IMR-90 (cell line): ENCODE measurements around the gene BBS12. TPM values are rescaled to one million over a fixed set of nuclear protein-coding genes. Genes with fewer than 3 reads are reported as not detected.

Source experiments
- ATAC-seq: fragments of 200-7000 bp; cut with Tn5 transposase; 2 replicates; pipeline ENCODE4 v1.9.1; 2020; ENCODE audit warnings: low read depth, mild to moderate bottlenecking, moderate library complexity
- BruUV-seq: library from RNA; stranded (reverse); fragments of 400-500 nt; replicated peaks from 2 replicates; lab custom pipeline; 2021; lab: Mats Ljungman, UMichigan
- CTCF ChIA-PET: fragments of 300-600 bp; formaldehyde crosslinking; extraction: SDS; loops from one replicate; lab custom pipeline; 2021; ENCODE audit warnings: antibody characterized with exemption; lab: Yijun Ruan, JAX
- POLR2A ChIA-PET: fragments of 300-600 bp; sonication (Branson Sonifier 250); formaldehyde crosslinking; loops from one replicate; lab custom pipeline; 2022; ENCODE audit warnings: antibody characterized with exemption; ENCODE audit not compliant: unreplicated experiment; lab: Charles Lee
- DNase-seq: peaks from one replicate; pipeline ENCODE4 v3.0.0; 2013
- H2AFZ ChIP-seq: replicated peaks from 2 replicates; pipeline ENCODE3; 2013; ENCODE audit warnings: low read length, mild to moderate bottlenecking; ENCODE audit not compliant: poor library complexity
- H2AK5ac ChIP-seq: 2 replicates; pipeline ENCODE4 v1.6.1; 2013; ENCODE audit warnings: low read depth, low read length, inconsistent platforms
- H2AK9ac ChIP-seq: replicated peaks from 2 replicates; pipeline ENCODE3; 2013; ENCODE audit warnings: mild to moderate bottlenecking, low read depth, low read length, moderate library complexity; ENCODE audit not compliant: poor library complexity
- H2BK120ac ChIP-seq: 2 replicates; pipeline ENCODE4 v1.6.1; 2013; ENCODE audit warnings: low read depth, low read length, inconsistent platforms
- H2BK15ac ChIP-seq: 3 replicates; pipeline ENCODE4 v1.6.1; 2013; ENCODE audit warnings: low read depth, low read length, inconsistent platforms
- H2BK20ac ChIP-seq: 2 replicates; pipeline ENCODE4 v1.6.1; 2013; ENCODE audit warnings: low read depth, mild to moderate bottlenecking, inconsistent platforms, low read length, moderate library complexity
- H2BK5ac ChIP-seq: 2 replicates; pipeline ENCODE4 v1.6.1; 2013; ENCODE audit warnings: mild to moderate bottlenecking, low read depth, low read length, inconsistent platforms; ENCODE audit not compliant: poor library complexity, severe bottlenecking
- H3K14ac ChIP-seq: replicated peaks from 2 replicates; pipeline ENCODE4 v1.6.1; 2013; ENCODE audit warnings: low read depth, low read length, inconsistent platforms
- H3K18ac ChIP-seq: 2 replicates; pipeline ENCODE4 v1.6.1; 2013; ENCODE audit warnings: low read depth, low read length, control low read depth
- H3K23ac ChIP-seq: 2 replicates; pipeline ENCODE4 v1.6.1; 2013; ENCODE audit warnings: low read depth, low read length, inconsistent platforms
- H3K27ac ChIP-seq: 2 replicates; pipeline ENCODE4 v1.5.1; 2013; ENCODE audit warnings: mild to moderate bottlenecking, control low read depth, low read length; ENCODE audit not compliant: insufficient read depth
- H3K27me3 ChIP-seq: 2 replicates; pipeline ENCODE4 v1.6.1; 2013; ENCODE audit warnings: low read length; ENCODE audit not compliant: control insufficient read depth, insufficient read depth
- H3K36me3 ChIP-seq: 2 replicates; pipeline ENCODE4 v1.6.1; 2013; ENCODE audit warnings: low read length, mixed read lengths; ENCODE audit not compliant: control insufficient read depth, insufficient read depth
- H3K4ac ChIP-seq: 2 replicates; pipeline ENCODE4 v1.6.1; 2013; ENCODE audit warnings: low read depth, low read length, inconsistent platforms
- H3K4me1 ChIP-seq: 2 replicates; pipeline ENCODE4 v1.6.1; 2013; ENCODE audit warnings: low read length, mixed read lengths; ENCODE audit not compliant: control insufficient read depth, insufficient read depth
- H3K4me2 ChIP-seq: 2 replicates; pipeline ENCODE4 v1.6.1; 2013; ENCODE audit warnings: low read depth, mild to moderate bottlenecking, control low read depth, low read length, moderate library complexity
- H3K4me3 ChIP-seq: 2 replicates; pipeline ENCODE4 v1.5.1; 2013; ENCODE audit warnings: low read depth, mild to moderate bottlenecking, control low read depth, low read length, moderate library complexity; ENCODE audit not compliant: insufficient read depth
- H3K56ac ChIP-seq: 2 replicates; pipeline ENCODE4 v1.6.1; 2013; ENCODE audit warnings: low read length, inconsistent platforms; ENCODE audit not compliant: insufficient read depth; ENCODE audit errors: extremely low read depth
- H3K79me1 ChIP-seq, 2 experiments: 2 replicates each; pipeline ENCODE4 v1.6.1; 2013; ENCODE audit warnings: low read length in 2 of 2, inconsistent platforms in 1 of 2, low read depth in 1 of 2
- H3K9ac ChIP-seq: 2 replicates; pipeline ENCODE4 v1.6.1; 2013; ENCODE audit warnings: low read depth, low read length, control low read depth
- H3K9me1 ChIP-seq: 2 replicates; pipeline ENCODE4 v1.6.1; 2013; ENCODE audit warnings: low read length, inconsistent platforms; ENCODE audit not compliant: insufficient read depth
- H3K9me3 ChIP-seq: 2 replicates; pipeline ENCODE4 v1.6.1; 2013; ENCODE audit warnings: low read length; ENCODE audit not compliant: control insufficient read depth, insufficient read depth
- H4K20me1 ChIP-seq: 2 replicates; pipeline ENCODE4 v1.6.1; 2013; ENCODE audit warnings: low read length, inconsistent platforms; ENCODE audit not compliant: insufficient read depth
- H4K5ac ChIP-seq: 2 replicates; pipeline ENCODE4 v1.6.1; 2013; ENCODE audit warnings: mild to moderate bottlenecking, low read depth, low read length, control low read depth
- H4K8ac ChIP-seq, 2 experiments: 2 replicates each; pipeline ENCODE4 v1.6.1; 2013; ENCODE audit warnings: low read depth in 2 of 2, low read length in 2 of 2, control low read depth in 1 of 2, inconsistent platforms in 1 of 2
- H4K91ac ChIP-seq: 2 replicates; pipeline ENCODE4 v1.6.1; 2013; ENCODE audit warnings: low read depth, low read length, inconsistent platforms; ENCODE audit not compliant: insufficient read depth
- RAD21 ChIP-seq: IDR thresholded peaks from 2 replicates; pipeline ENCODE4 v1.6.1; 2012; ENCODE audit warnings: low read length, improper control_type of control experiment
- RCOR1 ChIP-seq: IDR thresholded peaks from 2 replicates; pipeline ENCODE4 v1.6.1; 2012; ENCODE audit warnings: mild to moderate bottlenecking, low read length, improper control_type of control experiment; ENCODE audit not compliant: insufficient replicate concordance
- WGBS, 2 experiments: methylation state at CpG; one replicate each; pipeline versions ENCODE4 v1.1.5 to v1.1.7; 2013; ENCODE audit warnings: missing lambda C conversion rate in 2 of 2; ENCODE audit not compliant: insufficient read length in 1 of 2; ENCODE audit errors: extremely low coverage in 2 of 2; 5-methylcytosine and 5-hydroxymethylcytosine counted together
- dilution Hi-C: fragments of 300-500 bp; cut with HindIII; formaldehyde crosslinking; loops from one replicate; pipeline ENCODE4 v1.14.3; 2018; ENCODE audit warnings: low sequenced_read_pairs; ENCODE audit not compliant: unreplicated experiment
- in situ Hi-C: fragments of 300-500 bp; cut with MboI; formaldehyde crosslinking; loops from 3 replicates; pipeline ENCODE4 v1.14.3; 2019; ENCODE audit warnings: low sequenced_read_pairs, inconsistent platforms, mixed read lengths
- intact Hi-C: fragments of 100-400 bp; cut with micrococcal nuclease; formaldehyde crosslinking; loops from 2 replicates; pipeline ENCODE4 v1.10.0; 2022
- polyA plus RNA-seq, 3 experiments: library from polyadenylated mRNA; depleted of rRNA; stranded (reverse); fragments of >200 nt; gene quantifications; 2 replicates each; pipeline ENCODE4 v1.2.3, GENCODE V29; 2012; ENCODE audit warnings: low replicate concordance in 1 of 3
- total RNA-seq: library from RNA; depleted of rRNA; stranded (reverse); fragments of >200 nt; gene quantifications from 2 replicates; pipeline ENCODE4 v1.2.3, GENCODE V29; 2012

Gene BBS12
- total and polyA plus RNA-seq, 2 of the 4 experiments (the other 2 are of a cell fraction): 1.1 to 5.9 TPM

GRCh38 chr4:122728856-122729255 lies 3.6 kb upstream of the BBS12 start:
- DNase-seq (no peak), ATAC-seq (no peak)
- Histone ChIP-seq H2BK20ac (no peak overlapping the region), H2BK120ac (no peak overlapping the region), H3K9ac (no peak overlapping the region), H3K14ac (no peak overlapping the region), H3K56ac (no peak overlapping the region), H3K4me3 (no peak overlapping the region), H3K36me3 (no peaks in the 10 kb centered on the region), H3K4me2 (no peak overlapping the region), H2BK5ac (no peak overlapping the region), H2AK9ac (no peak overlapping the region), H2BK15ac (no peak overlapping the region), H4K5ac (no peak overlapping the region), H4K8ac (no peak overlapping the region), H3K18ac (no peak overlapping the region), H2AK5ac (no peak overlapping the region), H4K20me1 (no peaks in the 10 kb centered on the region), H3K4me1 (peaks cover 2% of the 10 kb centered on the region), H3K79me1 (peaks cover 6 to 9% of the 10 kb centered on the region in 2 experiments; a peak in 3 of 4 replicates), H2AFZ (peak overlapping the region; percentile 65), H3K4ac (no peak overlapping the region), H4K91ac (no peak overlapping the region), H3K27ac (no peak overlapping the region), H3K23ac (no peak overlapping the region), H3K27me3 (no peaks in the 10 kb centered on the region; the same call in 1 of the 2 replicates), H3K9me1 (peaks cover 3% of the 10 kb centered on the region; the same call in 1 of the 2 replicates), H3K9me3 (no peaks in the 10 kb centered on the region)
- no CpG with 5 or more reads among the region's 1 CpG for WGBS, 2 experiments
- POLR2A ChIA-PET: no interaction called here
- CTCF ChIA-PET: no interaction called here
- no TSS peak for BruUV-seq
- in situ Hi-C loops (no loop called here), dilution Hi-C loops (no loop called here), intact Hi-C loops (no loop called here)
- no peak for TF ChIP-seq RCOR1
- TF ChIP-seq RAD21: no peak
